Liver (tissue), 9 donors: ENCODE data around the gene NFIA. TPM values are rescaled to one million over a fixed set of nuclear protein-coding genes. Genes with fewer than 3 reads are reported as not detected.

ENCODE experiments used
- DNase-seq: peaks from one replicate; pipeline ENCODE4 v3.0.0-alpha.2; 2017; ENCODE audit warnings: low spot score
- H3K27ac ChIP-seq, 2 donors: one replicate each; pipeline ENCODE4 v1.7.0; 2013; ENCODE audit warnings: inconsistent platforms in 2 of 2, low read length in 2 of 2, control low read depth in 1 of 2, low read depth in 1 of 2, mild to moderate bottlenecking in 1 of 2
- H3K27me3 ChIP-seq, 4 donors: one replicate each; pipeline versions ENCODE4 v1.6.1 to v1.7.0; 2013; ENCODE audit warnings: low read length in 3 of 4, inconsistent platforms in 1 of 4, mild to moderate bottlenecking in 1 of 4, moderate library complexity in 1 of 4; ENCODE audit not compliant: control insufficient read depth in 4 of 4, insufficient read depth in 4 of 4
- H3K36me3 ChIP-seq, 4 donors: one replicate each; pipeline versions ENCODE4 v1.6.1 to v1.7.0; 2013; ENCODE audit warnings: low read length in 3 of 4, mild to moderate bottlenecking in 3 of 4, low read depth in 1 of 4, moderate library complexity in 1 of 4; ENCODE audit not compliant: control insufficient read depth in 4 of 4, insufficient read depth in 3 of 4
- H3K4me1 ChIP-seq, 4 donors: one replicate each; pipeline versions ENCODE4 v1.6.1 to v1.7.0; 2013; ENCODE audit warnings: low read length in 3 of 4, mild to moderate bottlenecking in 3 of 4, moderate library complexity in 1 of 4; ENCODE audit not compliant: control insufficient read depth in 4 of 4, insufficient read depth in 4 of 4
- H3K4me3 ChIP-seq, 3 donors: one replicate each; pipeline versions ENCODE4 v1.6.1 to v1.7.0; 2013; ENCODE audit warnings: low read length in 3 of 3, control low read depth in 1 of 3, low read depth in 1 of 3, mild to moderate bottlenecking in 1 of 3
- H3K9ac ChIP-seq, 2 donors: one replicate each; pipeline ENCODE4 v1.7.0; 2013; ENCODE audit warnings: low read length in 2 of 2, mild to moderate bottlenecking in 2 of 2, moderate library complexity in 2 of 2, control low read depth in 1 of 2, low read depth in 1 of 2
- H3K9me3 ChIP-seq, 4 donors: one replicate each; pipeline versions ENCODE4 v1.6.1 to v1.7.0; 2013; ENCODE audit warnings: low read length in 3 of 4; ENCODE audit not compliant: control insufficient read depth in 4 of 4
- EGR1 ChIP-seq, 2 donors: IDR thresholded peaks; 2 replicates each; pipeline ENCODE4 v1.6.1; 2016 to 2018; ENCODE audit warnings: antibody characterized with exemption in 2 of 2, low read depth in 2 of 2
- FOXA1 ChIP-seq: IDR thresholded peaks from 2 replicates; pipeline ENCODE4 v1.6.1; 2016; ENCODE audit warnings: antibody characterized with exemption
- FOXA2 ChIP-seq: IDR thresholded peaks from 2 replicates; pipeline ENCODE4 v1.6.1; 2016; ENCODE audit warnings: antibody characterized with exemption
- HNF4A ChIP-seq, 2 donors: conservative IDR thresholded peaks; 2 replicates each; pipeline ENCODE4 v1.6.1; 2016; ENCODE audit warnings: antibody characterized with exemption in 2 of 2, mild to moderate bottlenecking in 2 of 2
- HNF4G ChIP-seq: IDR thresholded peaks from 2 replicates; pipeline ENCODE4 v1.6.1; 2016; ENCODE audit warnings: antibody characterized with exemption
- JUND ChIP-seq, 2 donors: IDR thresholded peaks; 2 replicates each; pipeline ENCODE4 v1.6.1; 2016; ENCODE audit warnings: antibody characterized with exemption in 2 of 2
- RAD21 ChIP-seq, 2 donors: IDR thresholded peaks; 2 replicates each; pipeline ENCODE4 v1.6.1; 2016; ENCODE audit warnings: antibody characterized with exemption in 2 of 2, mild to moderate bottlenecking in 2 of 2
- RXRA ChIP-seq, 2 donors: IDR thresholded peaks; 2 replicates each; pipeline ENCODE4 v1.6.1; 2017 to 2018; ENCODE audit warnings: antibody characterized with exemption in 2 of 2, mild to moderate bottlenecking in 1 of 2
- TAF1 ChIP-seq: conservative IDR thresholded peaks from 2 replicates; pipeline ENCODE4 v1.6.1; 2016; ENCODE audit warnings: antibody characterized with exemption, mild to moderate bottlenecking
- YY1 ChIP-seq: IDR thresholded peaks from 2 replicates; pipeline ENCODE4 v1.6.1; 2016; ENCODE audit warnings: antibody characterized with exemption, mild to moderate bottlenecking
- WGBS: extraction: QIAGEN DNeasy Blood & Tissue Kit; methylation state at CpG from one replicate; pipeline ENCODE4 v1.1.7; 2013; 5-methylcytosine and 5-hydroxymethylcytosine counted together
- polyA plus RNA-seq, 2 donors: library from polyadenylated mRNA; stranded (reverse) in 1 of 2; unstranded in 1 of 2; fragments of 200-250 nt in 1 of 2; fragments of >200 nt in 1 of 2; fragmentation: Nextera tagmentation in 1 of 2; extraction: Ambion mirVana in 1 of 2; gene quantifications; one replicate each; pipeline versions ENCODE4 v1.2.1 to v1.2.3, GENCODE V29; 2013 to 2015
- total RNA-seq, 2 donors: library from RNA; depleted of rRNA; stranded (reverse); fragments of >200 nt; gene quantifications; one replicate each; pipeline ENCODE4 v1.2.3, GENCODE V29; 2014
- TF ChIP-seq, protein P1 (sequence below): IDR thresholded peaks from 2 replicates; pipeline ENCODE4 v1.6.1; 2016; ENCODE audit warnings: antibody characterized with exemption
- TF ChIP-seq, protein P2 (sequence below): IDR thresholded peaks from 2 replicates; pipeline ENCODE4 v1.6.1; 2016; ENCODE audit warnings: antibody characterized with exemption
- TF ChIP-seq, protein P3 (sequence below): IDR thresholded peaks from 2 replicates; pipeline ENCODE4 v1.6.1; 2016; ENCODE audit warnings: antibody characterized with exemption, mild to moderate bottlenecking
- donor health status: healthy.
- donor health status: healthy.
- donor health status: healthy.
- donor health status: healthy.
- donor health status: healthy.

NFIA gene
- total and polyA plus RNA-seq, 4 donors: 6.8 to 53.7 (median 22.2) TPM

DNA sequence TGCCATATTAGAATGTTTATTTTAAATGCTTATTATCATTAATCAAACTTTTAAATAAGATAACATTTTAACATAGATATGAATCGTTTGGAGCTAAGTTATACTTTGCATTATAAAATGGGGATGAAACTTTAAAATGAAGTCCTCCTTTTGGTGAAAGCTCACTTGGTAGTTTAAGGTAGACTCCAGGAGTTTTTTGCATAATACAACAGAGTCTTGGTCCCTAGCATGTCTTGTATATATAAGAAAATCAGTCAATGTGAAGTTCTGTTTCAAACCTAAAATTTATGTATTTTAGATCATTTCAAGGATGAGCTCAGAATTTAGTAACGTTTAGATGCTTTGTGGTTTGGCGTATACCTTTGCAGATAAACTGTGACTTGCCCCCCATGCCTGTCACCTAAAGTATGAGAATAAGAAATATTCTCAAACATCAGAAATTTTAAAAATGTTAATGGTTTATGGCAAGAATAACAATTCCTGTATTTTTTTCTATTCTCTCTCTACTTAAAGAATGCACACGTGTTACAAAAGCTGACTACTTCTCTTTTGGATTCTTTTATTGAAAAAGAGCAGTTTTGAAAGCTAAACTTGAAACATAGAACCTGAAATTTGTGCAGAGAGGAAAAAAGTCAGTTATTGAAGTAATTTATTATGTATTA is 3.8 kb downstream of the NFIA start:
- 35% methylated on average over 4 of the region's 4 CpGs for WGBS
- Histone ChIP-seq H3K9me3 (no peaks in the 10 kb centered on the region), H3K27me3 (no peaks in the 10 kb centered on the region), H3K4me3 (no peak overlapping the region), H3K9ac (peak overlapping the region in 1 of 2 donors; percentile 75), H3K36me3 (peaks cover 3 to 8% (median 6%) of the 10 kb centered on the region in 4 donors), H3K4me1 (peaks cover 4 to 52% (median 26%) of the 10 kb centered on the region in 4 donors), H3K27ac (peak overlapping the region in 1 of 2 donors; percentile 48)
- DNase-seq: no peak
- TF ChIP-seq RAD21 (IDR thresholded peaks at IDR 0.05) (no peak), RXRA (IDR thresholded peaks at IDR 0.05) (no peak), HNF4G (no peak), TAF1 (no peak), JUND (IDR thresholded peaks at IDR 0.05) (no peak), YY1 (no peak), EGR1 (IDR thresholded peaks at IDR 0.05; ENCODE audit: low read depth in 2 of 2) (no peak), FOXA2 (no peak), FOXA1 (no peak), HNF4A (conservative IDR thresholded peaks at IDR 0.05) (no peak)
- TF ChIP-seq, protein P1, sequence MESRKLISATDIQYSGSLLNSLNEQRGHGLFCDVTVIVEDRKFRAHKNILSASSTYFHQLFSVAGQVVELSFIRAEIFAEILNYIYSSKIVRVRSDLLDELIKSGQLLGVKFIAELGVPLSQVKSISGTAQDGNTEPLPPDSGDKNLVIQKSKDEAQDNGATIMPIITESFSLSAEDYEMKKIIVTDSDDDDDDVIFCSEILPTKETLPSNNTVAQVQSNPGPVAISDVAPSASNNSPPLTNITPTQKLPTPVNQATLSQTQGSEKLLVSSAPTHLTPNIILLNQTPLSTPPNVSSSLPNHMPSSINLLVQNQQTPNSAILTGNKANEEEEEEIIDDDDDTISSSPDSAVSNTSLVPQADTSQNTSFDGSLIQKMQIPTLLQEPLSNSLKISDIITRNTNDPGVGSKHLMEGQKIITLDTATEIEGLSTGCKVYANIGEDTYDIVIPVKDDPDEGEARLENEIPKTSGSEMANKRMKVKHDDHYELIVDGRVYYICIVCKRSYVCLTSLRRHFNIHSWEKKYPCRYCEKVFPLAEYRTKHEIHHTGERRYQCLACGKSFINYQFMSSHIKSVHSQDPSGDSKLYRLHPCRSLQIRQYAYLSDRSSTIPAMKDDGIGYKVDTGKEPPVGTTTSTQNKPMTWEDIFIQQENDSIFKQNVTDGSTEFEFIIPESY: no peak
- TF ChIP-seq, protein P2, sequence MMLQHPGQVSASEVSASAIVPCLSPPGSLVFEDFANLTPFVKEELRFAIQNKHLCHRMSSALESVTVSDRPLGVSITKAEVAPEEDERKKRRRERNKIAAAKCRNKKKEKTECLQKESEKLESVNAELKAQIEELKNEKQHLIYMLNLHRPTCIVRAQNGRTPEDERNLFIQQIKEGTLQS: no peak
- TF ChIP-seq, protein P3, sequence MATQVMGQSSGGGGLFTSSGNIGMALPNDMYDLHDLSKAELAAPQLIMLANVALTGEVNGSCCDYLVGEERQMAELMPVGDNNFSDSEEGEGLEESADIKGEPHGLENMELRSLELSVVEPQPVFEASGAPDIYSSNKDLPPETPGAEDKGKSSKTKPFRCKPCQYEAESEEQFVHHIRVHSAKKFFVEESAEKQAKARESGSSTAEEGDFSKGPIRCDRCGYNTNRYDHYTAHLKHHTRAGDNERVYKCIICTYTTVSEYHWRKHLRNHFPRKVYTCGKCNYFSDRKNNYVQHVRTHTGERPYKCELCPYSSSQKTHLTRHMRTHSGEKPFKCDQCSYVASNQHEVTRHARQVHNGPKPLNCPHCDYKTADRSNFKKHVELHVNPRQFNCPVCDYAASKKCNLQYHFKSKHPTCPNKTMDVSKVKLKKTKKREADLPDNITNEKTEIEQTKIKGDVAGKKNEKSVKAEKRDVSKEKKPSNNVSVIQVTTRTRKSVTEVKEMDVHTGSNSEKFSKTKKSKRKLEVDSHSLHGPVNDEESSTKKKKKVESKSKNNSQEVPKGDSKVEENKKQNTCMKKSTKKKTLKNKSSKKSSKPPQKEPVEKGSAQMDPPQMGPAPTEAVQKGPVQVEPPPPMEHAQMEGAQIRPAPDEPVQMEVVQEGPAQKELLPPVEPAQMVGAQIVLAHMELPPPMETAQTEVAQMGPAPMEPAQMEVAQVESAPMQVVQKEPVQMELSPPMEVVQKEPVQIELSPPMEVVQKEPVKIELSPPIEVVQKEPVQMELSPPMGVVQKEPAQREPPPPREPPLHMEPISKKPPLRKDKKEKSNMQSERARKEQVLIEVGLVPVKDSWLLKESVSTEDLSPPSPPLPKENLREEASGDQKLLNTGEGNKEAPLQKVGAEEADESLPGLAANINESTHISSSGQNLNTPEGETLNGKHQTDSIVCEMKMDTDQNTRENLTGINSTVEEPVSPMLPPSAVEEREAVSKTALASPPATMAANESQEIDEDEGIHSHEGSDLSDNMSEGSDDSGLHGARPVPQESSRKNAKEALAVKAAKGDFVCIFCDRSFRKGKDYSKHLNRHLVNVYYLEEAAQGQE: no peak

DNA sequence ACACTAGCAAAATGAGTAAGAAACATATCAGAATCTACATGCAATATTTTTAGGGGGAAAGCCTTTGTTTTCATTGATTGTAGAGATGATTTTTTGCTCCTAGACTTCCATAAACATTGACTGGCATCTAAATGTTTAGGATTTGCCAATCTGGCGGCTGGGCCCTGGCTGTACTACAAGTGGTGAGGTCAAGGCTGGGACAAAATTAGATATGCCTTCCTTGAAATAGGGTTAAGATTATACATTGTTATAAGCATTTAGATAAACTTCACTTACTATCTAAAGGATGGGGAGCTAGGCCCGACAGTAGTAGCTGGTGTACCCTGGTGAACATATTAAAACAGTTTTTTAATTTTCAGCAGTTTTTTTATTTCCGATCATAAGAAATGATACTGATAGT is 5.2 kb downstream of the NFIA start:
- no peak for DNase-seq
- 61% methylated on average over 3 of the region's 3 CpGs for WGBS
- Histone ChIP-seq H3K27ac (peak overlapping the region; percentile 14 to 40), H3K9me3 (no peaks in the 10 kb centered on the region), H3K9ac (peak overlapping the region in 1 of 2 donors; percentile 23), H3K4me1 (peaks cover 4 to 48% (median 35%) of the 10 kb centered on the region in 4 donors), H3K4me3 (no peak overlapping the region), H3K27me3 (no peaks in the 10 kb centered on the region), H3K36me3 (peaks cover 3 to 8% (median 6%) of the 10 kb centered on the region in 4 donors)
- TF ChIP-seq RXRA (IDR thresholded peaks at IDR 0.05) (peak in 1 of 2 donors; percentile 21), TAF1 (no peak)
- TF ChIP-seq, protein P3: no peak
